ENCODE measurements around the gene INMT. TPM values are rescaled to one million over a fixed set of nuclear protein-coding genes. Genes with fewer than 3 reads are reported as not detected.

The INMT gene
- polyA plus RNA-seq, 1 experiment, result 6.6 TPM

DNA sequence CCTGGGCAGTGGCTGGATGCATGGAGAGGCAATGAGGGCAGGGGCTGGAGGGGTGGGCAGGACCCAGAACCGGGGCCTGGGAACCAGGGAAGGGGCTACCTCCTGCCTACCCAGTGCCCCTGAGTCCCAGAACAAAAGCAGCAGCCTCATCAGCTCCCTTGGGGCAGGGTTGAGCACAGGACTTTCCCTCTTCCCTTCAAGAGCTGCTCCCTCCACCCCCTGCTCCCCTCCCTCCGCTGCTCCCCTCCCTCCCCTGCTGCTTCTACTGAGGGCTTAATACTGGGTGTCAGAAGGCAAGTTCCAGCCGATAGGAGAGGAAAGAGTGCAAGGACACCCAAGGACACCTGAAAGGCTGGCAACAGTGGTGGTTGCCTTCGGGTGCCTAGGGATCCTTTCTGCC, 28.2 kb upstream of the INMT start:
- H3K27ac ChIP-seq (ENCODE audit: low read depth, low read length), result no peak overlapping the region
- H3K4me3 ChIP-seq (ENCODE audit: low read depth, low read length), result no peak overlapping the region
- POLR2A ChIA-PET, result no interaction called here
- no peak for DNase-seq (ENCODE audit: low read depth, low spot score)
- H3K27me3 ChIP-seq (ENCODE audit: control insufficient read depth, insufficient read depth, low read length), result peaks cover 32% of the 10 kb centered on the region
- TF ChIP-seq, protein P1, sequence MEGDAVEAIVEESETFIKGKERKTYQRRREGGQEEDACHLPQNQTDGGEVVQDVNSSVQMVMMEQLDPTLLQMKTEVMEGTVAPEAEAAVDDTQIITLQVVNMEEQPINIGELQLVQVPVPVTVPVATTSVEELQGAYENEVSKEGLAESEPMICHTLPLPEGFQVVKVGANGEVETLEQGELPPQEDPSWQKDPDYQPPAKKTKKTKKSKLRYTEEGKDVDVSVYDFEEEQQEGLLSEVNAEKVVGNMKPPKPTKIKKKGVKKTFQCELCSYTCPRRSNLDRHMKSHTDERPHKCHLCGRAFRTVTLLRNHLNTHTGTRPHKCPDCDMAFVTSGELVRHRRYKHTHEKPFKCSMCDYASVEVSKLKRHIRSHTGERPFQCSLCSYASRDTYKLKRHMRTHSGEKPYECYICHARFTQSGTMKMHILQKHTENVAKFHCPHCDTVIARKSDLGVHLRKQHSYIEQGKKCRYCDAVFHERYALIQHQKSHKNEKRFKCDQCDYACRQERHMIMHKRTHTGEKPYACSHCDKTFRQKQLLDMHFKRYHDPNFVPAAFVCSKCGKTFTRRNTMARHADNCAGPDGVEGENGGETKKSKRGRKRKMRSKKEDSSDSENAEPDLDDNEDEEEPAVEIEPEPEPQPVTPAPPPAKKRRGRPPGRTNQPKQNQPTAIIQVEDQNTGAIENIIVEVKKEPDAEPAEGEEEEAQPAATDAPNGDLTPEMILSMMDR (IDR thresholded peaks at IDR 0.05; ENCODE audit: low read depth, low read length), result no peak
- 0 out of 2 replicates have a peak, but pooled peaks cover under 1% of the 10 kb centered on the region for H3K9me3 ChIP-seq (ENCODE audit: control insufficient read depth, insufficient read depth, low read length)
- CTCF ChIA-PET, result interaction anchor here (1.0 kb wide), 1 partner anchor 17 kb away, joined by 3 read pairs; no protein-coding TSS in a partner anchor

DNA sequence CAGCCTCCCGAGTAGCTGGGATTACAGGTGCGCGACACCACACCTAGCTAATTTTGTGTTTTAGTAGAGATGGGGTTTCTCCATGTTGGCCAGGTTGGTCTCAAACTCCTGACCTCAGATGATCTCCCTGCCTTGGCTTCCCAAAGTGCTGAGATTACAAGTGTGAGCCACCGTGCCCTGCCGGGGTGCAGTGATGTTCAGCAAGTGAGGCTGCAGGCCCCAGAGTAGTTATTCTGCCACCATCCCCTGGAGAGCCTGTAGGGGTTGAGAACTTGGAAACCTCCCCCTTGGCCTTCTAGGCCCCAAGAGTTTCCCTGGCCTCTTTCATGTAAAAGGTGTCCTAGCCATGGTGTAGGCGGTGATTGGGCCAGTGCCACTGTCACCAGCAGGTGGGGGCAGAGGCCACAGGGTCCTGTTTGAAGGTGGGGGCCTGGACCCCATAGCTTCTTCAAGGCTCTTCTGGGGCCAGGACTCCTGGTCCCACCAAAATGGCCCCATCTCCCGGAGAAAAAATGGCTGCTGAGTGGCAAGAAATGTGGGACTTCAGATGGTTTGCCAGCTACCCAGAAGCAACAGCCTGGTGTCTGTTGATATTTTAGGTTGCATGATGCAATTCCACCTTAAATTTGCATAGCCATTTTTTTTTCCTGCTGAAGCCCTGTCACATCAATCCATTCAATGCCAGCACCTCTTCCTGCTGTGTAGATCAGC, 25.5 kb upstream of the INMT start:
- CTCF ChIA-PET, result interaction anchor here (0.7 kb wide), 1 partner anchor 14 kb away, joined by 3 read pairs; no protein-coding TSS in a partner anchor
- POLR2A ChIA-PET, result interaction anchor here (0.6 kb wide), 1 partner anchor 70 kb away, joined by 6 read pairs; no protein-coding TSS in a partner anchor
- DNase-seq (ENCODE audit: low read depth, low spot score), result no peak

DNA sequence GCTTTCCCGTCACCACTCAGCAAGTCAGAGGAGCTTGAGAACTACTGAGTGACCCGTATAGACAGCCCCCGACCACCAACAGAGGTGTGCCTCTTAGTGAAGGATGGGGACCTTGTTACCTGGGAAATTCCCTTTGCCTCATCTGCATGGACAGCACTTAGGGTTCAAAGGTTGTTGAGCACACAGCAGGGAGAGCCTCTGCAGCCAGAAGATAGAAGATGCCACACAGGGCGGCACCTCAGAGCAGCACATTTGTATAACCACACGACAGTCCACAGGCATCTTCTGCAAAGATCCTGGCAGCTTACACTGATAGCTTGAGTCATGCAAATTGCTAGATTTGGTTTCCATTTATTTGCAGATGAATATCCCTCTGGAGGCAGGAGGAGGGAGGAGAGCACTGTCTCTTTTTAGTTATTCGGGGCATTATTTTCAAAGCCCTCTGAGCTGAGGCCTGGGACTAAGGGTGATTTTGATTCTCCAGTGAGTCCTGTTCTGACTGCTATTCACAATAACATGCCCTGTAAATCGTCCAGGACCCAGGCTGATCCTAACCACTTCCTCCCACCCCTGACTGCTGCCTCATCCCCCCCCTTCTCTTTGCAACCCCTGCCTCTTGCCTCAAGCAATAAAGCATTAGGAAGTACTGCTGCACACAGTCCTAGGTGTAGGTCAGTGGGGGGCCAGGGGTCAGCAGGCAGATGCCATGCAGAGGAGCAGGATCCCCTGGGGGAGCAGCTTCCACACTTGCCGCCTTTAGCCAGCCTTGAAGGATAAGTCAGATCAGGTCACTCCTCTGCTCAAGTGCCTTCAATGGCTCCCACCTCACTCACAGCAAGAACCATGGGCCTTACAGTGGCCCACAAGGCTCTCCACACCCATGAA, 24.6 kb upstream of the INMT start:
- TF ChIP-seq, protein P1 (IDR thresholded peaks at IDR 0.05; ENCODE audit: low read depth, low read length), result no peak
- Histone ChIP-seq H3K4me3 (ENCODE audit: low read depth, low read length) (no peak overlapping the region), H3K27ac (ENCODE audit: low read depth, low read length) (no peak overlapping the region), H3K9me3 (ENCODE audit: control insufficient read depth, insufficient read depth, low read length) (no peaks in the 10 kb centered on the region), H3K27me3 (ENCODE audit: control insufficient read depth, insufficient read depth, low read length) (peaks cover 51% of the 10 kb centered on the region)
- CTCF ChIA-PET, result interaction anchor here (0.7 kb wide), 1 partner anchor 13 kb away, joined by 3 read pairs; no protein-coding TSS in a partner anchor
- POLR2A ChIA-PET, result no interaction called here
- no peak for DNase-seq (ENCODE audit: low read depth, low spot score)

More for the DNA sequence above, 25.5 kb upstream of the INMT start:
- Histone ChIP-seq H3K4me3 (ENCODE audit: low read depth, low read length) (no peak overlapping the region), H3K9me3 (ENCODE audit: control insufficient read depth, insufficient read depth, low read length) (no peaks in the 10 kb centered on the region), H3K27ac (ENCODE audit: low read depth, low read length) (no peak overlapping the region), H3K27me3 (ENCODE audit: control insufficient read depth, insufficient read depth, low read length) (peaks cover 51% of the 10 kb centered on the region)
- TF ChIP-seq, protein P1 (IDR thresholded peaks at IDR 0.05; ENCODE audit: low read depth, low read length), result no peak

DNA sequence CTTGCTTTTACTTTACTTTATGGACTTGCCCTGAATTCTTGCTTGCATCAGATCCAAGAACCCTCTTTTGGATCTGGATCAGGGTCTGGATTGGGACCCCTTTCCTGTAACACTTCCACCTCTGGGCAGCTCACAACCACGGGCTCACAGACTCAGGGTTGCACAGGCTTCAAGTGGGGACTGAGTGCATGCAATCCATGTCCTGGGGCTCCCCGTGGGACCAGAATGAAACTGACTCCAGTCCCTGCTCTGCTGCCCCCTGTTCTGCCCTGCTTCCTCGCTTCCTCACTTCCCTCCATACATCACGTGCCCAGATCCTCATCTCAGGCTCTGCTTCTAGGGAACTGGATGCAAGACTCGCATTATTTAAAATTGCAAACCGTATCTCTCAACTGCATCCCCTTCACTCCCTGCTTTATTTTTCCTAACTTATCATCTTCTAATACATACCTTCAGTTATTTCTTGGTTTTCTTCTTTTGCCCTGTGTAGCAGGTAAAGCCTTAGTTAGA, 23.3 kb upstream of the INMT start:
- peaks cover 55% of the 10 kb centered on the region for H3K27me3 ChIP-seq (ENCODE audit: control insufficient read depth, insufficient read depth, low read length)
- H3K27ac ChIP-seq (ENCODE audit: low read depth, low read length), result no peak overlapping the region
- H3K9me3 ChIP-seq (ENCODE audit: control insufficient read depth, insufficient read depth, low read length), result no peaks in the 10 kb centered on the region
- DNase-seq (ENCODE audit: low read depth, low spot score), result no peak
- H3K4me3 ChIP-seq (ENCODE audit: low read depth, low read length), result no peak overlapping the region
- TF ChIP-seq, protein P1 (IDR thresholded peaks at IDR 0.05; ENCODE audit: low read depth, low read length), result no peak
- ChIA-PET POLR2A (no interaction called here), CTCF (interaction anchor here (0.6 kb wide), 1 partner anchor 11 kb away, joined by 3 read pairs; no protein-coding TSS in a partner anchor)
